NB4 (cell line): ENCODE results near the gene KLHL21.

Source experiments
- MYC ChIP-seq: IDR thresholded peaks from 2 replicates; pipeline ENCODE4 v1.6.1; 2011; ENCODE audit warnings: low read depth, low read length
- TF ChIP-seq, protein P1 (sequence below): IDR thresholded peaks from one replicate; pipeline ENCODE4 v1.5.1; 2012; ENCODE audit warnings: low read depth, low read length
- TF ChIP-seq, protein P2 (sequence below): IDR thresholded peaks from 2 replicates; pipeline ENCODE4 v1.6.1; 2011; ENCODE audit warnings: low read depth, low read length

DNA sequence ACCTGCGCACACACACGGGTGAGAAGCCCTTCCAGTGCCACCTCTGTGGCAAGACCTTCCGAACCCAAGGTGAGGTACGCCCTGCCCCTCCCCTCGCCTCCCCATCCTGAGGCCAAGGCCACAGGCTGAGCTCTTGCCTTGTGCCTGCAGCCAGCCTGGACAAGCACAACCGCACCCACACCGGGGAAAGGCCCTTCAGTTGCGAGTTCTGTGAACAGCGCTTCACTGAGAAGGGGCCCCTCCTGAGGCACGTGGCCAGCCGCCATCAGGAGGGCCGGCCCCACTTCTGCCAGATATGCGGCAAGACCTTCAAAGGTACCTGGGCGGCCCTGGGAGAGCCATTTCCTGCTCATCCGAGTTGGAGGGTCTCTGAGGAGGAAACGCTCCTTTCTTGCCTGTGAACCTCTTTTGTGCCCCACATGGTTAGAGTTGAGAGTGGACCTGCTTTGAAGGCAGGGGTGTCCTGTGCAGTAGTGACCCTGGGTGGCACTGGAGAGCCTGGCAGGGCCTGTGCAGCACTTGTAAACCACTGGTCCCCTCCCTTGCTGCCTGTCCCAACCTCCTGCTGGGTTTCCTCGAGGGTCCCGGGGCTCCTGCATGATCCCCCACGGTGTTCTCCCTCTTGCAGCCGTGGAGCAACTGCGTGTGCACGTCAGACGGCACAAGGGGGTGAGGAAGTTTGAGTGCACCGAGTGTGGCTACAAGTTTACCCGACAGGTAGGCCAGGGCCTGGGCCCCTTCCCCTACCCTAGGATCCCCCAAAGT, 14.4 kb downstream of the KLHL21 start:
- TF ChIP-seq, protein P1, sequence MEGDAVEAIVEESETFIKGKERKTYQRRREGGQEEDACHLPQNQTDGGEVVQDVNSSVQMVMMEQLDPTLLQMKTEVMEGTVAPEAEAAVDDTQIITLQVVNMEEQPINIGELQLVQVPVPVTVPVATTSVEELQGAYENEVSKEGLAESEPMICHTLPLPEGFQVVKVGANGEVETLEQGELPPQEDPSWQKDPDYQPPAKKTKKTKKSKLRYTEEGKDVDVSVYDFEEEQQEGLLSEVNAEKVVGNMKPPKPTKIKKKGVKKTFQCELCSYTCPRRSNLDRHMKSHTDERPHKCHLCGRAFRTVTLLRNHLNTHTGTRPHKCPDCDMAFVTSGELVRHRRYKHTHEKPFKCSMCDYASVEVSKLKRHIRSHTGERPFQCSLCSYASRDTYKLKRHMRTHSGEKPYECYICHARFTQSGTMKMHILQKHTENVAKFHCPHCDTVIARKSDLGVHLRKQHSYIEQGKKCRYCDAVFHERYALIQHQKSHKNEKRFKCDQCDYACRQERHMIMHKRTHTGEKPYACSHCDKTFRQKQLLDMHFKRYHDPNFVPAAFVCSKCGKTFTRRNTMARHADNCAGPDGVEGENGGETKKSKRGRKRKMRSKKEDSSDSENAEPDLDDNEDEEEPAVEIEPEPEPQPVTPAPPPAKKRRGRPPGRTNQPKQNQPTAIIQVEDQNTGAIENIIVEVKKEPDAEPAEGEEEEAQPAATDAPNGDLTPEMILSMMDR: no peak
- TF ChIP-seq, protein P2, sequence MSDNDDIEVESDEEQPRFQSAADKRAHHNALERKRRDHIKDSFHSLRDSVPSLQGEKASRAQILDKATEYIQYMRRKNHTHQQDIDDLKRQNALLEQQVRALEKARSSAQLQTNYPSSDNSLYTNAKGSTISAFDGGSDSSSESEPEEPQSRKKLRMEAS: no peak
- no peak for TF ChIP-seq MYC
